ENCODE results near the gene SEMA4D.

SEMA4D gene

DNA sequence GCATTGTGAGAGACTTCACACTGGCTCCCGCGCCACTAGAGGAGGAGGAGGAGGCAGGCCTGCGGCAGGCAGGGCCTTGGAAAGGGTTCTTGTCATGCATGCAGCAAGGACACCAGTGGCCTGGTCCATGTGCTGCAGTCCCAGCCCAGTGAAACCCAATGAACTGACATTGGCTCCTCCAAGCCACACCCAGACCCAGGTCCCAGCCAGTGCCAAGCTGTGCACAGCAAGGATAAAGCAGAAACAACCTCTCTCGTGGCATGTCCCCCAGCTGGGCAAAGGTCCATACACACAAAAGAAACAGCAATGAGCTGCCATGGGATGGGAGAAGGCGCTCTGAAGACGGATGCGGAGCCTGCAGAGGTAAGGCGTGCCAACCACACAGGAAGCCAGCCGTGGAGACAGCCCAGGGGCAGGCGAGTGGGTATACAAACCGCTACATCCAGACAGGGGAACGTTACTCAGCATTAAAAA is 89.2 kb downstream of the SEMA4D start:
- peak; percentile 59 for DNase-seq

DNA sequence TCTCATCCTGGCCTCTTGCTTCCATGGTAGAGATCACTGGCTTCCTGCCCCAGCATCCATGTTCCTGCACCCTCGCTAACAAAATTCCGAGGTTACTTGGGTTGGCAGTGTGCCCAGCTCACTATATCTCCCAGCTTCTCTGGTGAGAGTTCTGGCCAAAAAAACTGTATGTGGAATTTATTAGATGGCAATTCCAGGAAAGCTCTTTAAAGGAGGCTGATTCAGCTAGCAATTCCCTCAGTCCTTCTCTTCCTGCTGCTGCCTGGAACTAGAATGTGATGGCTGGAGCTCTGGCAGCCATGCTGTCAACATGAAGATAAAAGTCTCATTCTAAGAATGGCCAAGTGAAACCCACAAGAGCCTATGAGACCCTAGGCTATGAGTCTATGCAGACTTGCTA is 90.8 kb downstream of the SEMA4D start:
- no peak for DNase-seq

DNA sequence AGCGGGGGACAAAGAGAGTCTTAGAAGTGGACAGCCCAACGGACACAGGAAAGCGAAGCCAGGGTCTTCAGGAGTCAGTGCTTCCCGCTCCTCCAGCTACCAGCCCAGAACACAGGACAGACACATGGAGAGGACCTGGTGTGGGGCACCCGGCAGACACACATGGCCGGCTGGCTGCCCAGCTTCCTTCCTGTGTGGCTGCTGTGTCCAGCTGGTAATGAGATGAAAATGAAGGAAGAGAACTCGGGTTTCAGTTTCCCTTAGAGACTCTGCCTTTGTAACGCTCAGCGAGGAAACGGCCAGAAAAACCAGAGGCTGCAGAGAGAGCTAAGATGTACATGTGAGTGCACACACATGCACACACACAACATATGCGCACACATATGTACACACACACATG is 92.1 kb downstream of the SEMA4D start:
- no peak for DNase-seq

DNA sequence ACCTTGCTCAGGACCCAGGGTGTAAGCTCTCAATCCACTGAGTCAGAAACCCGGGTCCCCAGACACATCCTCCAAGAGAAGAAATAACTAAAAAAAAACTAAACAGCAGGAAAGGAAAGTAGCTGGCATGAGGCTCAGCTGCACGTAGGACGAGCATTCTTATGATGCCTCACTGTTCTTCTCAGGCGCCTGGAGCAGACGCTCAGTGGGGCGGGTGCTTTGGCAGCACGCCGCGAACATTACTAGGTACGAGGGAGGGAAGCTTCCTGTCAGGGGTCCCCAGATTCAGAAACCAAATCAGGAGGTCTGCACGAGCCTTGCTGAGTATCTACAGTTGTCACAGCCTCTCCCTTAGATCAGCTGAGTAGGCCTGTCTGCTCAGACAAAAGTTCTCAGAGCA is 93.8 kb downstream of the SEMA4D start:
- no peak for DNase-seq

DNA sequence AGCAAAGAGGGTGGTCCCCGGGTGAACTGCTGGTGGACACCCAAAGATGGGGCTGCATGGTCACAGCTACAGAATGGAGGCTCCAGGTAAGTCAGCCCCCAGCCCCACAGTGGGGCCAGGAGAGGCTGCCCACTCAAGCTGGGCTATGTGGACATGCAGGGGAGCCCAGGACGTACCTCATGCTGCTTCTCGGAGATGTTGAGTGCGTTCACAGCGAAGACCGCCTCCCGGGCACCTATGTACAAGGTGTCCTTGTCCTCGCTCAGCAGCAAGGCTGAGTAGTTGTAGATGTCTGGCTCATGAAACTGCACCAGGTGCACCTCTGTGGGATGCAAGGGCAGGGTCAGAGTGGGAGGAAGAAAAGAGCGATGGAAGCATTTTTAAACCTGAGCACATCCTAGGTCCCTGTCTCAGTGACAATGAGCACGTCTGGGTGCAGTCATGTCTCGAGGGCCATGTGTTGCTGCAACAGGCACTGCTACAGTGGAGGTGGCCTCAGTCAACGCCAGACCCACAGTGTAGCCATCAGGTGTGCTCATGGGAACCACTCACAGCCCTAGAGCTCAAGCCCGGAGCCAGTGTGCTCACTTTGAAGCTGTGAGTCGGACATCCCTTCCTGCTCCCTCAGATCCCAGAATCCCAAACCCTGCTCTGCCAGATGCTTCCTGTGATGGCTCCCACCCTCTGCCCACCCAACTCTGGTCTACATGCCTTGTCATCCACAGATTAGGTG is 95.1 kb downstream of the SEMA4D start:
- no peak for DNase-seq

DNA sequence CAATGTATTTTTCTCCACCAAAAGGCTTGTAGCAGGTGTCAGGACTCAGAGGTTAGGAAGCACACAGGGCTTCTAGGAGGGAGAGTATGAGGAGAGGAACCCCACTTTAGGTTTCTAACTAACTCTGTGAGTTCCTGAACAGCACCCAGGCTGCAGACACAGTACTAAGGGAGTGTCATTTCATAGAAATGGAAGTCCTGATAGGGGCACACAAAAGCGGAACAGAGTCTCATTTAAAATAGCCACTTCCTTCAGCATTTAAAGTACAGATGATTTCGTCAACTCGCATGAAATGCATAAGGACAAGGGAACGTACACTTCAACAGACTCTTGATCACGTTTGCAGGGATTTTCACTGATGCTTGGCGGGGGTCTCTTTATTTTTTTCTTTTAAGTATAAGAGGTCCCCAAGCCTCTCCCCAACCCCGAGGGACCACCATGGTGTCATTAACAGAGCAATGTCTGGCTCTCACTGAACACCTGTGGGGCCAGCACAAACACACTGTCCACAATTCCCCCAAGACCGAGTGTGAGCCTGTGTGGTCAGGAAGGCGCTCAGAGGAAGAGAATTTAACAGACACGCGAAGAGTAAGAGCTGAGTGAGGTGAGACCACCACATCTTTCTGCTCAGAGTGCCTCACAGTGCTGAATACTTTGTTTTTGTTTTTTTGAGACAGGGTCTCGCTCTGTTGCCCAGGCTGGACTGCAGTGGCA is 97.4 kb downstream of the SEMA4D start:
- DNase-seq: no peak

DNA sequence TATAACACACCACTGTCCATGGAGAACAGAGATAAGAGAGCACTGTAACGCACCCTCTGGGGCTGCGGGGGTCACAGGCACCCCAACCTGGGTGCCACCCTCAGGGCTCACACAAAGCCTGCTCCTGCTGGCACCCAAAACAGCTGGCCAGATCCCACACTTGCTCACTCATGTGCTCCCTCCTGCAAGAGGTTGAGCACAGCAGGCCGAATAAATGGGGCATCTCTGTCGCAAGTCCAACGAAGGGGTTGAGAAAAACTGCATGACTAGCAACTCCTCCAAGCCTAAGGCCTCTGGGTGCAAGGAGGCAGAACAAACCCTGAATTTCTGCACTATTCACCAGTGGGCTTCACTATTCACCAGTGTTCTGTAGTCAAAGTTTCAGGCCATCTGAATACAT is 99.3 kb downstream of the SEMA4D start:
- no peak for DNase-seq

DNA sequence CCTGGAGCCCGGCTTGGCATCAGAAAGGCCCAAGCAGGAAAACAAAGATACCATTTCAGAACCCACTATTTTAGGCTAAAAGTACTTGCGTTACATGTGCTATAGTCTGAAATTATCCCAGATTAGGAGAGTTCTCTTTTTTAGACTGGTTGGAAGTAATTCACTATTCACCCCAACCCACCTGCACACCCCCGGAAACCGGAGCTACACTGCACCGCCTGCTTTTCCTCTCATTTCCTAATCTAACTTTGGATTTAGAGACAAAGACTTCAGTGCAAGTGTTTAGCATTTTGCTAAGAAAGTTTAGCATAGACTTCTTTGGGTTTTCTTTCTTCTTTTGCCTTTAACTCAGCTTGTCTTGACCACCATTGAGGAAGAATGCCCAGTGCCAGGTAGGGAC is 100.4 kb downstream of the SEMA4D start:
- DNase-seq: no peak

DNA sequence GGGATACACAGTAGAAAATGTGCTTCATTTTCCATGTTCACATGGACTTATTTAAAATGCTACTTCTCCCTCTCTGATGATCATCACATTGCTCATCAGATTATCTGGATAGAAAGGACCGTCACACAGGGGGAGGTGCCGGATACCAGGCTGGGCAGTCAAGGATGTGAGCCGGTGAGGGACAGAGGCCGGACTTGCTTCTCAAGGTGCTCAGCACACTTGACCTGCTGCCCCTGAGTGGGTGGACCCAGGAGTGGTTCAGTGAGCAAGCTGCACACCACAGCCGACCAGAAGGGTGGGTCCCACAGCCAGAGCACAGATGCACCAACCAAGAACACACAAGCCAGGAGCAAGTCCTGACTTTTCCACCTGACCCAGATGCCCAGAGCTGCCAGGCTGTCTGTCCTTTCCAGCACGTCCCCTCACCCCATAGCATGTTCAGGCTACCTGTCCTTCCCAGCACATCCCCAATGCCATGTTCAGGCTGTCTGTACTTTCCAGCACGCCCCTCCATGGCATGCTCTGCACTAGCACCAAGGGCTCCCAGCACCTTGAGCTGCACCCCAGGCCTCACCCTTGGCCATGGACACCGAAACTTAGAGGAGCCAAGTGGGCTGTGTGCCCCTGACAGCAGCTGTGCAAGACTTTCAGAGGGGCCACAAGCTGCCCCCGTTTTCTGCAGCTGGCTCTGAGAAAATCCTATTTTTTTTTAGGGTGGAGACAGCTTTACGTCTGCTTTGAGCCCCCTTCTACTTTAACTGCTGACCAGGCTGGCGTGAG is 101.8 kb downstream of the SEMA4D start:
- no peak for DNase-seq

DNA sequence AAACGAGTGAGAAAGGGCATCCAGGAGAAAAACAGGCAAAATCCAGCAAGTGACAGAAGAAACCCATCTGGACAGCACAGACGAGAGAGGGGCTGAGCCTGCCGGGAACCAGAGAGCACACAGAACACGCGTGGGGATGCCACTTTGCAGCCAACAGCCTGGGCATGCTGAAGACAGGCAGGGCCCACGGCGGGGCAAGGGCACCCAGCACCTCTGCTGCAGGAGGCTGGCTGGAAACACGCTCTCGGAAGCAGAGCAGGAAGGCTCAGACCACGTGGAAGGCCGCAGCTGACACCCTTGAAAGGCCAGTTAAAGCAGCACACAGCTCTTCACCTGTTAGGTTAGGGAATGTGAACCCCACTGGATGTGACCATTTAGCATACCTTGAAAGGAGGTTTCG is 103.5 kb downstream of the SEMA4D start:
- no peak for DNase-seq

DNA sequence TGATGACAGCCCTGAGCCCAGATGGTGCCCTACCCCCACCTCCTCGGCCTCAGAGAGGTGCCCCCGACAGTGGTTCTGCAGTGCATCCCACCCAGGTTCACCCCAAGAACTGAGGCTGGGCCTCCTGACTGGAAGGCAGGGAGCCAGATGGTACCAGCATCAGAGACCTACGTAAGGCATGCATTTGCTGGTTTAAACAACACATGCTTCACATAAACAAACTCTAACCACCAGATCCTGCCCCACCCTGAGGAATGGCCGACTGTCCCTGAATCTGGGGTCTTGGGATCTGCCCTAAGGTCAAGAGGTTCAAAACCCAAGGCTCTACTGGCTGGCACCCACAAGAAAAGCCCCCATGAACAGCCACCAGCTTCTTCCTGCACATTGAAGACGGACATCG is 106.3 kb downstream of the SEMA4D start:
- no peak for DNase-seq

DNA sequence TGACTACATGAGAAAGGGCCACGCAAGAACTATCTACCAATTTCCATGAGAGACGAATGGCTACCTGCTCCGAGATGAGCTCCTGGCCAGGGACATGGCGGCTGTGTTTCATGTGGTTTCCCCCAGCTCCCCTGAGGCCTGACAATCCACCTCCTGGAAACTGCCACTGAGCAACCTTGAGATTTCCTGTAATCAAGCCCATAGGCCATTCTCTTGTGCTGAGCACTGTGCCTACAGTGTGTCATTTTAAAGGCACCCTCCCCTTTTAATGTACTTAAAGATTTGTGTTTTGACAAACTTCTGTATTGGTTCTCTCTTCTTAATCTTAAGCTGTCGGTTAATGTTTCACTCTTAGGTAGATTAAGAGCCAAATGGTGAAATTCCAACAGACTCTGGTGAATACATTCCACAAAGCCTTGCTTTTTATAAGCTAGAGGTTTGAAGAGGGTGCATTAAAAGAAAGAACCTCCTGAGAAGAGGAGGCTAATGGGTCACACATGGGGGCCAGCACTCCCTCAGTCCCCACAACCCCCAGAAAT is 107.3 kb downstream of the SEMA4D start:
- no peak for DNase-seq

DNA sequence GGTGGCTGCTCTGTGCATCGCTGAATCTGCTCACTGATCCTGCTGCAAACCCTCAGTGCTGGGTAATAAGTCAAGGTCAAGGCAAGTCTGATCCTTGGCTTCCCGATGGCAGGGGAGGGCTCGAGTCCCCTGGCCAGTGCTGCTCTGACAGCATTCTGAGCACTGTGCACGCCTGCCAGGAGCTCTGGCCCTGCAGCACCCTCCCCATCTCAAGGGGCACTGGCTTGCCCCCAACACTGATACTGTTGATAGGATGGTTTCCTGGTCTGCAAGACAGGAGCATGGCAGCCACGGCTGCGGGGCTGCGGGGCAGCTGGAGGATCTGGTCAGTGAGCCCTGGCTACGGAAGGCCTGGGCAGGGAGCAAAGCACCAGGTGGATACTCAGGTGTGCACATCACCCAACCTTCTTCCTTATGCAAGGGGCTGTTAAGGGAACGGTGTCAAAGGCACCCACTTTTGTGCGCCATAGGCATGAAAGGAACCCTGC is 107.8 kb downstream of the SEMA4D start:
- no peak for DNase-seq

DNA sequence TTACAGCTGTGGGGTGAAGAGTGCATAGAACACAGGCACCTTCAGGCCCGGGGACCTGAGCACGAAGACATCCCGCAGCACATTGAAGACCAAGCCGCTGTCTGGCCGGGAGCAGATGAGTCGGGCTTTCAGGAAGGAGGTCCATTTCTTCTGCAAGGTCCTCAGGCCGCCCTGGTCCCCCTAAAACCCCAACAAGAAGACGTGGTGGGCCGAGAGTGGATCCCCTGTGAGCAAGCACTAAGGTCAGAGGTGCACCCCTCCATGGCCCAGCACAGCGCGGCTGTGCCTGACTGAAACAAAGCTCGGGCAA is 109.1 kb downstream of the SEMA4D start:
- no peak for DNase-seq

DNA sequence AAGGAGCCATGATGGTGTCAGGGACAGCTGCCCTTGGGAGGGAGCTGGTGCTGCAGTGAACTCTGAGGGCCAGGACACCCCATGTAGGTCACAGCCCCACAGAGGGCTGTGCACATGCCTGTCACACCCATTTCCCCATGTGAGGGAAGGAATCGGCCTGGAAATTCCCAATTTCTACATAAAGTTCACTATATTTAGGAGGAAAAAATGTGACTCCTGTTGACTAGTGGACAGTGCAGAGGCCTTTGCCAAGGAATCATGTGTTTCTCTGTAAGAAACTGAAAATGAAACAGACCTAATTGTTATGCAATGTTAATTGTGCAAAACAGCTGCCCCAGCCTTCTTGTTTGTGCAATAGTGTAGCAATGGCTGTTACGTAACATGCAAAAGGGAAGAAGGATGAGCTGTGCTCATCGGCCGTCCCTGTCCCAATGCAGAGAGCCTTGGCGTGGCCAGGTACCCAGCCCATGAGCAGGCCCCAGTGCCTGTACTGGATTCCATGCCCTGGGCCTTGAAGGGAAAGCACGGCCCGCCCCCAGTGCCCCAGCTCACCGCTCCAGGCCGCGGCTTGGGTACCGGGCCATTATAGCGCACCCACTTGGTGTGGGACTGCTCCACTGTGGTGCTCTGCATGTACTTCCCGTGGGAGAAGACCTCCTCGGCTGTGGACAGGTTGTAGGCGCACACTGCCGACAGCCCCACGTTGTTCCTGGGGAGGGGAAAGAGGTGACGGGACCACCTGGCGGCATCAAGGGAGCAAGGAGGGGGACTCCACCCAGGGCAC is 109.6 kb downstream of the SEMA4D start:
- DNase-seq: no peak

DNA sequence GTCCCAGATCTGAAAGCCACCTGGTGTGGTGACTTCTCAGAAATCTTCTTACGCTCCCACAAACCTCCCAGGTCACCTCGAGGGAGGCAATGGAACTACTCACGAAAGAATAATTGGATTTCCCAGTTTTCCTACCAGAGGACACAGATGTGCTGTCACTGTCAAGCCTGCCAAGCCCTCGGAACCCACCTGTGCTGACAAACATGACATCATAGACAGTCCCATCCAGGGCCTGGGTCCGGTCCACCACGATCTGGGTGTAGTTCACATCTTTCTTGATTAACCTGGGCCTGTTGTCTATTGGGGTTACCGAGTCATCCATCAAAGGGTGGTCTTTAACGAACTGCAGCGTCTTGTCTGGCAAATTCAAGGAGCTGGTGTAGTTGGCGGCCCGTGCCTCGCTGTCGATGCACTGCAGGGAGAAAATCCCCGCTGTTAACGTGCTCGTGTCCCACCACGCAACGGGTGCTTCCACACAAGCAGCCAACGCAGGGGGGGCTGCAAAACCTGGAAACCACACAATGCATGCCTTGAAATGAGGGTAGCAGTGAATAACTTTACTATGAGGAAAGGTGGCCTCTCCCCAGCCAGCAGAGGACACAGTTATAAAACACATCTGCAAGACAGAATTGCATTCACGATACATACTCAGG is 110.6 kb downstream of the SEMA4D start:
- no peak for DNase-seq

DNA sequence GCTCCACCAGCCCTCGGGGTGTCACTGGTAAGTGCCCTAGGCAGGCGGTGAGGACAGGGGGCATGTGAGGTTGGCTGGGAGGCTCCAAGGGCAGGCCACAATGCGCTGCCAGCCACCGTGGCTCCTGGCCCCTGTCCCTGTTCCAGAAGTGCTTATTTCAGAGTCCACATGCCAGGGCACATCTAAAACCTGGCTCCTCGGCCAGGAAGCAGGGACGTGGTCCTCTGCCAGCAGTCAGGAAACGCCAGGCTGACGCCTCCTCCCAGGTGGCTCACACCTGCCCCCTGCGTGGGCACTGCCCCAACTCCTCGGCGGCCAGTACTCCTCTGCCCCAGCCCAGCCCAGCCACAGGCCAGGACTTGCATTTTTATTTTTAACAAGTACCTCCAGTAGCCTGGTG is 111.1 kb downstream of the SEMA4D start:
- no peak for DNase-seq

DNA sequence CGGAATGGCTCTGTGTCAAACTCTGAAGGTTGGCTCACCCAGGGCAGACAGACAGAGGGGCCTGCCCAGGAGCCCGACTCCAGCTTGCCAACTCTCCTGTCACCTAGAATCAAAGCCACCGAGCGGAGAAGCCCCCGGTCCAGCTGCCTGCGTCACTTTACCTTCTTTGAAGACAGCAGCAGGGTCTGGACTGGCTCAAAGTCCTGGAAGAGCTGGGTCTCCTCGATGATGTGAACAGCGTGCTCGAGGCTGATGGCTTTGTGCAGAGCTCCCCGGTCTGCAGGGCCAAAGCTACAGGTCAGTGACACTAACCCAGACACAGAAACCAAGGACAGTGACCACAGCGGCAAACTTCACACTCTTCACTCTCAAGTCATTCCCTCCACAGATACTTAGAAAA is 111.7 kb downstream of the SEMA4D start:
- DNase-seq: no peak

DNA sequence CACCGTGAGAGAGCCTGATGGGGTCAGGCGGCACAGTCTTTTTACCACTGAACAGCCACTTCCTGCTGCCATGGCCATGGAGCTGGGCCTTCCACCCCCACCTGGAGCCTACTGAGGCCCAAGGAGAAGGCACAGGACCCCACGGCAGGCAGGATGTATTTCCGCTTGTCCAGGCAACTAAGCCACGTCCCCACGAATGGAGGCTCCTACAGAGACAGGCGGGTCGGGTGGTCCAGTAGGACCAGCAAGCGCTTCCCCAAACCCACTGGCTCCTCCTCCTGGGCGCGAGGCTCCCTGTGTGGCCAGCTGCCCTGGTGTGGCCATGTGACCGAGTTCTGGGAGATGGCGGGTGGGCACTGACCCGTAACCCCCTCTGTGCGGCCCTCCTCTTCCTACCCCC is 113.1 kb downstream of the SEMA4D start:
- DNase-seq: no peak

DNA sequence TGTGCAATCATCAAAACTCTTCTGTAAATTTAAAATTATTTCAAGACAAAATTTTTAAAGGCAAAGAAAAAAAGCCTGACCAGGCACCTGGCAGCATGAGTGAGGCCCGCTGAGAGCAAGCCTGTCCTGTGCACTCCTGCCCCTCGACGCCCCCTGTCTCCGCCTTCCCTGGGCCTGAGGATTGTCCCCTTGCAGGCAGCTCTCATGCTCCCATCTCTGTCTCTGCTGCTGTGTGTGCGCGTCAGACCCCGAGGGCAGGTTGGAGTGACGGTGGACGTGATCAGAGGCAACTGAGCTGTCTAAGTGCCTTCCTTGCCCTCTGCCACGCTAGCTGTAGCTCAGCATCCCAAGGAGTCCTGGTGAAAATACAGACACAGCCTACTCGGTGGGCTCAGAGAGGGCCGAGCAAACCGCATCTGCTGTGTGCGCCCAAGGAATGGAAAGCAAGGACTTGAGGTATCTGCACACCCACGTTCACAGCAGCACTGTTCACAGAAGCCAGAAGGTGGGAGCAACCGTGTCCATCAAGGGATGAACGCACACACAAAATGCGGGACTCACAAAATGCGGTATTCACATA is 114.1 kb downstream of the SEMA4D start:
- no peak for DNase-seq

DNA sequence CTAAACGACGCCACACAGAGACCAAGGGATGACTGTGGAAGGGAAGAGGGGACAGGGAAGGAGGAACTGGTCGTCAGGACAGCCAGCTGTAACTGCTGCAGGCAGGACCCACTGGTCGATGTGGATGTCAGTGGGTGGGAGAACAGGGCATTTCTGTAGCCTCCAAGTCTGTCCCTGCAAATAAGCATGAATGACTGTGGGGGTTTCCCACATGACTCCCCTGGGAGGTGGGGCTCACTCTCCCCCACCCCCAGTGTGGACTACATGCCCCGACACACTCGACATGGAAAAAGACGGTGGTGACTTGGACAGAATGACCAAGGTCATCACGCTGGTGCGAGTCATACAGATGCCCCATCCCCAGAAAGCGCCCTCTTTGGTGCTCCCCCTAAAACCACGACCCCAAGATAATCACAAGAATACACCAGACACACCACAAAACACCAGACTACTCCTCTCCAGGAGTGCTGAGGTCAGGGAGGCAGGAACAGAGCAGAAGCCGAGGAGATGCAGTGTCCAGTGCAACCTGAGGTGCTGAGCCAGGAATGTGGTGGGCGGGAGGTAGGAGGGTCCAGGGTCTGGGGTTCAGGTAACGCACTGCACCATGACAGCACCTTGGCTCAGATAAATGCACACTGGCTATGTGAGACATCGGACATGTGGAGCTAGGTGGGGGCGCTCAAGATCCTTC is 114.7 kb downstream of the SEMA4D start:
- DNase-seq: no peak
